HG03280 (cell line): ENCODE data around the gene PPP2R1B.

Experiments used
- ATAC-seq: cut with Tn5 transposase; IDR thresholded peaks from one replicate; pipeline ENCODE4 v1.9.1; 2021; ENCODE audit warnings: mild to moderate bottlenecking, moderate library complexity; ENCODE audit not compliant: unreplicated experiment

Gene PPP2R1B

DNA sequence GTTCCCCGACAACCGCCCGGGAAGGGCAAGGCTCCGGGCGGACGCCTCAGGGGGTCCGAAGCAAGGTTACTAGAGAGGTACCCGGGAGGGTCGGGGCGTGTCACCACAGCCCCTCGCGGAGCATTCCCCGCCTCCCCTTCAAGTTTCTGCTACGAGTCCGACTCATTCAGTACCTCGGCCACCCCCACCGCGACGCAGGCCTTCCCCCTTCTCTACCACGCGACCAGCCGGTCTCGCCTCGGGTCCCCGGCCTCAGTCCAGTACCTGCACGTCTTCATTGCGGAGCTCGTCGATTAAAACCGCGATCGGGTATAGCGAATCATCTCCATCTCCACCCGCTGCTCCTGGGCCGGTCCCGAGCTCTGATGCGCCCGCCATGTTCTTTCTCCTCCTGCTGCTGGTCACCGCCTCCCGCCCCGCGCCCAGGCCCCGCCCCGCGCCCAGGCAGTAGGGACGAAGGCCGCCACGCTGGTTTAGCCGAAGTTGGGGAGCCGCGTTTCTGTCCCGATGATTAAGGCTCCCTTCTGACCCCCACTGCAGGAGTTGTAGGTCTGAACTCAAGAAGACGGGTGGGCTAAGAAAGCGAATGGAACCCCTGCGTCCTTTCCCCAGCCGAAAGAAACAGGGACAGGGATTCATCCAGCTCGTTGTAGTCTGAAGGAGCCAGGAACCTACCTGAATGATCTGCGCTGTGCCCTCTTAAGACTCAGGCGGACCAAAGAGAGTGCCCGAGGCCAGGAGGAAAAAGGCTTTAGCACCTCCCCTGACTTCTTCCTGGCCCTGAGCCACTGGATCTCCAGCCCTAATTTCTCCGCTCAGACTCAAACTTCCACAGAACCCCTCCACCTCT, at the start of gene PPP2R1B:
Gene PPP2R1B (minus strand): TSS at position 406 of the 850 bp plus-strand sequence. CDS start 28 bp downstream, at position 378.
- peak; percentile 90 for ATAC-seq

DNA sequence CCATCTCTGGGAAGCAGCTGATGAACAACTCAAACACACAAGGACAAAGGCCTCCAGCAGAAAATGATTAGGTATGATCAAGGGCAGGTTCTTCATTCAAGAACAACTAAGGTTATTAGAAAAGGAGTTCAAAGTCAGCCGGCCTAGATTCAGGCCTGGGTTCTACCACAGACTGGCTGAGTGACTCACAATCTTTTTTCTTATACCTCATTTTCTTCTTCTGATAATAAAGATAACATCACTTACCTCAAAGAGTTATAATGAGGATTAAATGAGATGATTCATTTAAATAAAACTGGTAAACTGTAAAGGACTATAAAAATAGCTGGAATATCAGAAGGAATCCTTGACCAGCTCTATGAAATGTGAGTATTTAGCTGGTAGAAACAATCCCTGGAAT, 49.3 kb upstream of the PPP2R1B start:
- ATAC-seq = no peak

- no peak for ATAC-seq
Measured at GRCh38 chr11:111814557-111815320, 48.5 kb upstream of the PPP2R1B start.

DNA sequence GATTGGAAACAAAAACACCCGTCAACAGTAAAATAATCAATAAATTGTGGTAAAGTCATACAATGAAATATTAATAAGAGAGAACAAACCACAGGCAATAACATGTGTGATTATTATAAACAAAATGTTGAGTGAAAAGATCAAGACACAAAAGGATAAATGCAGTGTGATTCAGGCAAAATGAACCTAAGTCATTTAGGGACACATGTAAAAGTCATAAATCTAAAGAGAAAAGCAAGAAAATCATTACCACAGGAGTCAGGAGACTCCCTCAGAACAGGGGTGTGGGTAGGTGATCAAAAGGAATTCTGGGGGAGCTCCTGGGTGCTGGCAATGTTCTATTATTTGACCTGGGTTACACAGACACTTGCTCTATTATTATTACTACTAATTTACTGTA, 47.9 kb upstream of the PPP2R1B start:
- no peak for ATAC-seq

- no peak for ATAC-seq
Measured at GRCh38 chr11:111812211-111812610, 46.0 kb upstream of the PPP2R1B start.

DNA sequence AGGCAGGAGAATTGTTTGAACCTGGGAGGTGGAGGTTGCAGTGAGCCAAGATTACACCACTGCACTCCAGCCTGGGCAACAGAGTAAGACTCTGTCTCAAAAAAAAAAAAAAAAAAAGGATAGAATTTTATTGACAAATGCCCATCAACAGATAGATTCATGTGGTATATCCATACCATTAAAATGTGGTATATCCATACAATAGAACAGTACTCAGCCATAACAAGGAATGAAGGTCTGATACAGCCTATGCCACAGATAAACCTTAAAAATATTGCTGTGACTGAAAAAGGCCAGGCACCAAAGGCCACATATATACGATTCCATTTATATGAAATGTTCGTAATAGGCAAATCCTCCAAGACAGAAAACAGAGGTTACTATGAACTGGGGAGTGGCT, 45.3 kb upstream of the PPP2R1B start:
- ATAC-seq = no peak

DNA sequence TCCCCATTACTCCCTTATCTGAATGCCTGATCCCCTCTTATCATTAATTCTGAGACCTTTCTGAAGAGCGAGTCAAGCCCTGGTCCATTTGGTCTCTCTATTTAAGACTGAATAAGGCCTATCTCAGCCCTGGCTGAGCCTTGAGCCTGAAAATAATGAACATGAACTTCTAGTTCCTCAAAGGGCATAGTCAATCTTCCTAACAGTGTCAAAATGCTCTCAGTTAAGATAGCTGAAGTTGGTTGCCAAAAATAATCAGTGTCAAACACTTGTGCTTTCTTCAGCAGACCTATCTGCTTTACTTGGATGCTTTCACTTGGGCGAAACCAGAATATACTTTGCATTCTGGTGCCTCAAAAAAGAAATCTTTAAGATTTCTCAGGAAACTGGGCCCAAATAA, 42.6 kb upstream of the PPP2R1B start:
- no peak for ATAC-seq

DNA sequence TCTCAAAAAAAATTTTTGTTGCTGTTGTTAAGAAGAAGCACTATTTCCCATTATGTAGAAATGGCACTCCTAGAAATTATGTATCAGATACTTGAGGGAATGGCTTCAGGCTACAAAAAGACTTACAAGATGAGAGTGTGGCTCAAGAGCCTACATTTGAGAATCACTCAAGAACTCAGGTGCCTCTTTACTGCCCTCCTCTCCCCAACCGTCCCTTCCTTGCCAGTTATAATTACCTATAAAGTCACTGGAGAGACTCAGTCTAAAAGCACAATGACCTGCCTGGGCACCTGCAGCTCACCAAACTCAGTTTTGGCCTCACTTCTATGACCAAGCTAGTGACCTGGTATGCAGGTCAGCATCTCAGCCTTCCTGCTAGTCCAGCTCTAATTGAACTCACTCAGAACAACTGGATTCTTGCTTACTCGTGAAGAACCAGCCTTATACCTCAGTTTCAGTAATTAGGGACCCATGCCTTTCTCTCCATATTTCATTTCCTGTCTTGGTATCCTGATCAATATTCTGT, 41.9 kb upstream of the PPP2R1B start:
- no peak for ATAC-seq

- ATAC-seq = no peak
Measured at GRCh38 chr11:111807076-111807475, 40.9 kb upstream of the PPP2R1B start.

- ATAC-seq = no peak
Measured at GRCh38 chr11:111801135-111801534, 34.9 kb upstream of the PPP2R1B start.

DNA sequence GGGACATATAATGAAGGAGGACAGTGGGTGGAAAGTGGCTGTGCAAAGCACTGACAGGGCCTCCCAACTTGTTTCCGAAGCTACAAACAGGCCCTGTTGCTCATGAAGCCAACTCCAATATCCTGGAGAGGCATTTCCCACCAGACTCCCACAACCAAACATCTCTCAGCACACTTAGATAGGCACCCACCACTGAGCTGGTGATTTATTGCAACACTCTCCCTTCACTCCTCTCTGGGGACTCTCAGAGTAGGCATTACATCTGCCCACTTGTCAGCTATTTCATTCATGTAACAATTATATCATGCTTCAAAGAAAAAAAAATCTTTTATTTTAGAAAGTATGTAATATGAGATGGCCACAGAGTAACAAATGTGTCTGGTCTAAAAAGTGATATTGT, 32.1 kb upstream of the PPP2R1B start:
- ATAC-seq = no peak

GRCh38 chr11:111797145-111797581, 31.0 kb upstream of the PPP2R1B start:
- no peak for ATAC-seq

DNA sequence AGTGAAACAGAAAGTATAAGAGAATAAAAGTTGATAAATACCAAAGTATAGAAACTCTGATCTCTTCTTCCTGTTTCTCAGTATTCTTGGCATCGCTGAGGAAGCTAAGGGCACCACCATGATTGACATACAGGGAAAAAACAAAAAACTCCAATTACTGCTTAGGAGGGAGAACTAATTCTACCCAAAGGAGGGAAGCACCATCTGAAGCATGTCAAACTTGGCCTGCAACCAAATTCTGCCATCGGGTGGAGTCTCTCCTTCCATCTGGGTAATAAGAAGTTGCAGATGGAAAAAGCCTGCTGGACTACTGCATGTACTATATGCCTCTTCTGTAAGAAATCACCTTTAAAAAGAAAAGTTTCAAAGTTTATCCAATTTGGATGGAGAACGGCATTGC, 30.5 kb upstream of the PPP2R1B start:
- ATAC-seq = no peak

DNA sequence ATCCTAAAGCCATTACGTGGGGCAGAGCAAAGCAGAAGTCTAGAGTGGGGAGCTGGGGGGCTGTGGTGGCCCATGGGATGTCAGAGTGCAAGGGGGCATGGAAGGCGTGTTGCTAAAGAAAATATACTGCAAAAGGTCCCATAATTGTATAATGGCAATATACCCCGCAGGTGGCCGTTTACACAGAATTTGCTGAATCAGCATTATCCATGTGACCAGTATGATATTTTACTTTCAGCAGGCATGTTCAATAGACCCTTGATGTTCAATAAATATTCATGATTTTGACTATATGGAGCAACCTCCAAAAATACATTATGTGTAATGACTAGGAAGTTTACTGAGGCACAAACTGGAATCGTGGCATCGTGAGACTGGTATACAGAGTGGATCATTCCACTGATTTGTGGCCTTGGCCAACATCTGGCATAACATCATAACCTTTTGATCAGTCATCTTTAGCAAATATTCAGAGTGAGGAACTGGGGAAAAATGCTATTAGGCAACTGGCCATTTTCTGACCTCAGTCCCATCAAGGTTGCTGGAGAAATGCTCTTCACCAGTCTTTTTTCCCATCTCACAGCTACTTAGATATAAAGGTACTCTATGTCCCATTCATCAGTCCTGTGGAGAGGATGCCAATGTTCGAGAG, 29.3 kb upstream of the PPP2R1B start:
- ATAC-seq = no peak

- no peak for ATAC-seq
Measured at GRCh38 chr11:111793863-111794262, 27.7 kb upstream of the PPP2R1B start.

DNA sequence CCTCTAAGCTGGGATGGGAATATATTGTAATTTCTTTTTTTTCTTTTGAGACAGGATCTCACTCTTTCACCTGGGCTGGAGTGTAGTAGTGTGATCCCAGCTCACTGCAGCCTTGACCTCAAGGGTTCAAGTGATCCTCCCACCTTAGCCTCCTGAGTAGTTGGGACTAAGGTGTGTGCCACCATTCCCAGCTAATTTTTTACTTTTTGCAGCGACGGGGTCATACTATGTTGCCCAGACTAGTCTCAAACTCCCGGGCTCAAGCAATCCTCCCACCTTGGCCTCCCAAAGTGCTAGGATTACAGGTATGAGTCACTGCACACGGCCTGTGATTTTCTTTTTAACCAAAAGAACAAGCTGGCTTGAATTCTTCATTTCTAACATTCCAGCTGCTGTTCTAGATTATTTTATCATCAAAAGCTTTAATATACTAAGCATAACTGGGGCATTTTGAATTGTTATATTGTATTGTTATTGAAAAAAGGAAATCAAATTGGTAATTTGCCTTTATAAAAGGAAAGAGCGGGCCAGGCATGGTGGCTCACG, 26.8 kb upstream of the PPP2R1B start:
- ATAC-seq = no peak

DNA sequence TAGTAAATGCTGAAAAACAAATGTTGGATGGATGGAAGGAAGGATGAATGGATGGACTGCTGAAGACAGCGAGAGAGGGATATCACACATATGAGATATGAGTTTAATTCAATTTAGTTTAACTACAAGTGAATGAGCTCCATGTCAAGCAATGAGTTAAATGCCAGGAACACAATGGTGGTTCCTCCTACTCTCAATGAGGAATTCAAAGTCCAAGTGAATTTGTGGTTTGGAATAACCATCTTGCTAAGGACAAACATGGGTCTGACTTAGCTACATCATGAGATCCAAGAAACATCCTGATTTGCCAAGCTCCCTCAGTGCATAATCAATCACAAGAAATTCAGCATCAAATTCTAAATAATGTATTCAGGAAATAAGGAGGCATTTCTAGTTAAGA, 26.1 kb upstream of the PPP2R1B start:
- ATAC-seq = no peak

DNA sequence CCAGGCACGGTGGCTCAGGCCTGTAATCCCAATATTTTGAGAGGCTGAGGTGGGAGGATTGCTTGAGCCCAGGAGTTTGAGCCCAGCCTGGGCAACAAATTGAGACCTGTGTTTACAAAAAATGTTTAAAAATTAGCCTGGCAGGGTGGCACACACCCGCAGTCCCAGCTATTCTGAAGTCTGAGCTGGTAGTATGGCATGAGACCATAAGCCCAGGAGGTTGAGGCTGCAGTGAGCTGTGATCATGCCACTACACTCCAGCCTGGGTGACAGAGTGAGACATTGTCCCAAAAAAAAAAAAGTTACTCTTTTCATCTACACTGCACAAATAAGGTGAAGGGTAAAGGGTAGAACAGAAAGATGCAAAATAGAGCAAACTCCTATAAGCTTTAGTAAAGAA, 22.3 kb upstream of the PPP2R1B start:
- no peak for ATAC-seq

DNA sequence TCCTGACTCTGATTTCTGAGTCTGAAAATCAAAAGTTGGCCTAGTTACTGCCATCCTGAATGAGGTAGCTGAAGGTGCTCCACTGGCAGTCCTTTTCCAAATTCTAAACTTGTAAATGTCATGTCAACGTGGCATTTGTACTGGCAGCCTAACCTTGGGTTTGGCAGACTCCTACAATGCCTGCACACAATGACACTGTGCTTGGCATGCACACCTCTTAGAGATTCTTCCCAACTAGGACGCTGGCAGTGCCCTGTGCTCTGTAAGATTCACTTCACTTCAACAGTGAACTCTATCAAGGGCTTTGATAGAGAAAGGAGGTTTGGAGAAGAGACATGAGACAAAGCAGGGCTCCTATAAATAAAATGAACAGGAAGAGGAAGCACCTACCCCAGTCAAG, 21.9 kb upstream of the PPP2R1B start:
- no peak for ATAC-seq

- ATAC-seq = no peak
Measured at GRCh38 chr11:111785886-111786412, 19.8 kb upstream of the PPP2R1B start.

DNA sequence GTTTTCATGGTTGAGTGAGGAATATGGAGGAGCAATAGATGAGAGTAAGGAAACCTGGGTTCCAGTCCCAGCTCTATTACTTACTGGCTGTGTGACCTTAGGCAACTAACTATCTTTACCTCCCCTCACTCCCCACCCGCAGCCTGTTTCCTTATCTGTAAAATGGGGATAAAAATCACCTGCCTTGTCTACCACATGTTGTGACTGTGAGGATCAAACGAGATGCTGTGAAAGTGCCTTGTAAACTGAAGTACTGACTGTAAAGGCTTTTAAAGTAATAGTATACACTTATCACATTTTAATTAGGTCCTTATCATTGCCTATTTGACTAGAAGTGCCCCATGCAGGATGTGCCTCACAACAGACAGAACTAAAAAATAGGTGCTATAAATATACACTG, 18.9 kb upstream of the PPP2R1B start:
- no peak for ATAC-seq
